GM21723 (cell line): Measurements from ENCODE around the gene ZNF41.
"Not testable (repeated sequence)": the region's sequence is repeated elsewhere in the genome, so short reads cannot be mapped to it uniquely, and the experiment has no call there.

Experiments used
- ATAC-seq: cut with Tn5 transposase; IDR thresholded peaks from one replicate; pipeline ENCODE4 v1.9.1; 2021; ENCODE audit warnings: mild to moderate bottlenecking, moderate library complexity; ENCODE audit not compliant: unreplicated experiment

ZNF41 gene

GRCh38 chrX:47482512-47483305 is at the start of gene ZNF41:
Gene ZNF41 (minus strand): TSS chrX:47483222. CDS start chrX:47467481, 15,741 bp downstream.
- ATAC-seq: peak; percentile 88

- no peak for ATAC-seq
Measured at GRCh38 chrX:47530049-47530448, 47.0 kb upstream of the ZNF41 start.

GRCh38 chrX:47529548-47529947 is 46.5 kb upstream of the ZNF41 start:
- ATAC-seq: no peak

GRCh38 chrX:47523713-47524166 is 40.7 kb upstream of the ZNF41 start:
- ATAC-seq: peak; percentile 13

- peak; percentile 96 for ATAC-seq
Measured at GRCh38 chrX:47523297-47523696, 40.3 kb upstream of the ZNF41 start.

- no peak for ATAC-seq
Measured at GRCh38 chrX:47518144-47518543, 35.1 kb upstream of the ZNF41 start.

GRCh38 chrX:47515941-47516665 is 33.1 kb upstream of the ZNF41 start:
- no peak for ATAC-seq

GRCh38 chrX:47514533-47515235 is 31.7 kb upstream of the ZNF41 start:
- no peak for ATAC-seq

GRCh38 chrX:47513034-47513965 is 30.3 kb upstream of the ZNF41 start:
- not testable (repeated sequence) for ATAC-seq

- not testable (repeated sequence) for ATAC-seq
Measured at GRCh38 chrX:47512383-47512782, 29.4 kb upstream of the ZNF41 start.

- ATAC-seq: no peak
Measured at GRCh38 chrX:47507153-47507867, 24.3 kb upstream of the ZNF41 start.

- ATAC-seq: no peak
Measured at GRCh38 chrX:47503151-47503550, 20.1 kb upstream of the ZNF41 start.

GRCh38 chrX:47502316-47503125 is 19.5 kb upstream of the ZNF41 start:
- no peak for ATAC-seq

GRCh38 chrX:47501226-47502074 is 18.4 kb upstream of the ZNF41 start:
- ATAC-seq: no peak

- ATAC-seq: no peak
Measured at GRCh38 chrX:47500554-47500953, 17.5 kb upstream of the ZNF41 start.

- no peak for ATAC-seq
Measured at GRCh38 chrX:47499293-47499692, 16.3 kb upstream of the ZNF41 start.

- ATAC-seq: no peak
Measured at GRCh38 chrX:47498411-47498810, 15.4 kb upstream of the ZNF41 start.

- ATAC-seq: no peak
Measured at GRCh38 chrX:47497271-47497888, 14.4 kb upstream of the ZNF41 start.
